NB4 (cell line): ENCODE measurements around the gene CDH4.

Experiments
- DNase-seq: peaks from one replicate; pipeline ENCODE4 v3.0.0; 2010; ENCODE audit warnings: low read depth
- H3K4me3 ChIP-seq: one replicate; pipeline ENCODE4 v1.5.1; 2011; ENCODE audit warnings: mild to moderate bottlenecking, low read depth, low read length, moderate library complexity
- CTCF ChIP-seq: IDR thresholded peaks from one replicate; pipeline ENCODE4 v1.5.1; 2012; ENCODE audit warnings: low read depth, low read length
- MAX ChIP-seq: IDR thresholded peaks from 2 replicates; pipeline ENCODE4 v1.6.1; 2011; ENCODE audit warnings: low read depth, low read length
- MYC ChIP-seq: IDR thresholded peaks from 2 replicates; pipeline ENCODE4 v1.6.1; 2011; ENCODE audit warnings: low read depth, low read length
- POLR2A ChIP-seq: IDR thresholded peaks from 2 replicates; pipeline ENCODE4 v1.6.1; 2011; ENCODE audit warnings: mild to moderate bottlenecking; ENCODE audit not compliant: insufficient read length; ENCODE audit errors: extremely low read depth

The CDH4 gene

GRCh38 chr20:61354901-61355495 is 102.9 kb downstream of the CDH4 start:
- TF ChIP-seq CTCF: no peak
- no peak for TF ChIP-seq MAX
- no peak for TF ChIP-seq POLR2A
- no peak for TF ChIP-seq MYC
- DNase-seq: no peak
- no peak overlapping the region for H3K4me3 ChIP-seq

GRCh38 chr20:61355585-61355984 is 103.5 kb downstream of the CDH4 start:
- no peak for TF ChIP-seq POLR2A
- TF ChIP-seq CTCF: no peak
- no peak for TF ChIP-seq MYC
- TF ChIP-seq MAX: no peak
- H3K4me3 ChIP-seq: no peak overlapping the region
- DNase-seq: no peak

GRCh38 chr20:61356196-61356595 is 104.1 kb downstream of the CDH4 start:
- DNase-seq: no peak
- H3K4me3 ChIP-seq: no peak overlapping the region
- TF ChIP-seq POLR2A (no peak), CTCF (no peak), MAX (no peak), MYC (no peak)

GRCh38 chr20:61357119-61357518 is 105.1 kb downstream of the CDH4 start:
- DNase-seq: no peak
- TF ChIP-seq POLR2A: no peak
- no peak for TF ChIP-seq MYC
- TF ChIP-seq MAX: no peak
- no peak for TF ChIP-seq CTCF
- no peak overlapping the region for H3K4me3 ChIP-seq

GRCh38 chr20:61359254-61359653 is 107.2 kb downstream of the CDH4 start:
- H3K4me3 ChIP-seq: no peak overlapping the region
- DNase-seq: no peak
- no peak for TF ChIP-seq MYC
- no peak for TF ChIP-seq CTCF
- no peak for TF ChIP-seq MAX
- no peak for TF ChIP-seq POLR2A

- DNase-seq: no peak
- TF ChIP-seq MAX (no peak), MYC (no peak), POLR2A (no peak), CTCF (no peak)
- H3K4me3 ChIP-seq: no peak overlapping the region
Measured at GRCh38 chr20:61360296-61360695, 108.2 kb downstream of the CDH4 start.
